ENCODE data around the gene CSH2. TPM values are rescaled to one million over a fixed set of nuclear protein-coding genes. Genes with fewer than 3 reads are reported as not detected.

CSH2 gene
- total and polyA plus RNA-seq, 4 experiments from 2014 or later = not detected

GRCh38 chr17:63826468-63827001 lies 46.9 kb downstream of the CSH2 start:
- Mint-ChIP-seq H3K36me3 (peaks cover 62 to 93% of the 10 kb centered on the region in 2 donors), H3K4me3 (peak overlapping the region; percentile 93 to 100 (median 98)), H3K27ac (peak overlapping the region; percentile 95 to 100 (median 100)), H3K9me3 (peaks cover 0 to 3% (median 0%) of the 10 kb centered on the region in 8 donors), H3K4me1 (peaks cover 42 to 92% (median 72%) of the 10 kb centered on the region in 4 donors), H3K27me3 (no peaks in the 10 kb centered on the region)
- intact Hi-C loops (cut with micrococcal nuclease) = loop anchor here (1.0 to 5.0 kb wide), 5 partner anchors 17 to 204 kb away; partner anchors contain the start of genes CCDC47, MAP3K3 and STRADA
- no peaks in the 10 kb centered on the region for H3K27me3 ChIP-seq (ENCODE audit: insufficient read depth, low read length)
- H3K9me3 ChIP-seq (ENCODE audit: control insufficient read depth in 1 of 2, low read length in 2 of 2) = no peaks in the 10 kb centered on the region
- peak overlapping the region; percentile 93 for H3K4me3 ChIP-seq (ENCODE audit: low read length in 2 of 2)
- ChIA-PET CTCF (ENCODE audit: partially characterized antibody) (interaction anchor here (1.0 to 2.8 kb wide), 6 partner anchors 8 to 39 kb away, joined by 3 to 10 read pairs (median 3); partner anchors contain the start of gene SMARCD2), POLR2A (ENCODE audit: partially characterized antibody) (interaction anchor here (0.9 to 12.7 kb wide), 13 partner anchors 8 to 320 kb away, joined by 3 to 129 read pairs (median 4); partner anchors contain the start of genes CCDC47, DDX42, LIMD2 and MAP3K3)
- peaks cover 55% of the 10 kb centered on the region for H3K4me1 ChIP-seq (ENCODE audit: insufficient read depth, low read length)
- no peak for DNase-seq
- H3K36me3 ChIP-seq (ENCODE audit: insufficient read depth, low read length) = peaks cover 67% of the 10 kb centered on the region
- peak overlapping the region; percentile 90 for H3K27ac ChIP-seq (ENCODE audit: low read depth, low read length)

DNA sequence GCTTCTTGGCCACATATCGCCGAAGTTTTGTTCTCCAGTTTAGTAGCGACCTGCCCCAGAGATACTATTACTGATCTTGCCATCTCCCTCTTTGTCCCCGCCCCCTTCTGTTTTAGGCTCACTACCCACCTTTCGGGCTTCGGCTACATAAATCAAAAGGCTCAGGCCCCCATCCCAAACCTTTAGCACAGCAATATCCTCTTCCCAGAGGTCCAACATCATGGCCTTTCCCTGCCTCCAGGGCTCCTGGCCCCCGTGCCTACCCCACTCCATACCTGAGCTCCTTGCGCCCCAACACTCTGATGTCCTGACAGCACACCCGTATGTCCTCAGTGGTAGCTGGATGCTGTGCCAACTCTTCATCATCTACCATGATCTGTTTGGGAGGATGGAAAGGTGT lies 49.1 kb downstream of the CSH2 start:
- Histone ChIP-seq H3K27me3 (ENCODE audit: insufficient read depth, low read length) (no peaks in the 10 kb centered on the region), H3K4me1 (ENCODE audit: insufficient read depth, low read length) (peaks cover 35% of the 10 kb centered on the region), H3K9me3 (ENCODE audit: control insufficient read depth in 1 of 2, low read length in 2 of 2) (no peaks in the 10 kb centered on the region), H3K36me3 (ENCODE audit: insufficient read depth, low read length) (peaks cover 64% of the 10 kb centered on the region), H3K4me3 (ENCODE audit: low read length in 2 of 2) (no peak overlapping the region), H3K27ac (ENCODE audit: low read depth, low read length) (no peak overlapping the region)
- ChIA-PET CTCF (ENCODE audit: partially characterized antibody) (interaction anchor here (0.8 to 2.8 kb wide), 4 partner anchors 9 to 127 kb away, joined by 3 to 10 read pairs (median 3); no protein-coding TSS in a partner anchor), POLR2A (ENCODE audit: partially characterized antibody) (interaction anchor here (0.8 to 12.7 kb wide), 6 partner anchors 15 to 124 kb away, joined by 3 to 104 read pairs (median 6); partner anchors contain the start of genes CCDC47, DDX42 and SMARCD2)
- DNase-seq = no peak
- Mint-ChIP-seq H3K27me3 (no peaks in the 10 kb centered on the region), H3K27ac (peak overlapping the region in 6 of 7 donors; percentile 31 to 84 (median 76)), H3K4me1 (peaks cover 30 to 70% (median 53%) of the 10 kb centered on the region in 4 donors), H3K36me3 (peaks cover 53 to 92% of the 10 kb centered on the region in 2 donors), H3K9me3 (peaks cover 0 to 3% (median 0%) of the 10 kb centered on the region in 8 donors), H3K4me3 (peak overlapping the region in 2 of 8 donors; percentile 39 to 49)
- intact Hi-C loops (cut with micrococcal nuclease) = no loop called here

DNA sequence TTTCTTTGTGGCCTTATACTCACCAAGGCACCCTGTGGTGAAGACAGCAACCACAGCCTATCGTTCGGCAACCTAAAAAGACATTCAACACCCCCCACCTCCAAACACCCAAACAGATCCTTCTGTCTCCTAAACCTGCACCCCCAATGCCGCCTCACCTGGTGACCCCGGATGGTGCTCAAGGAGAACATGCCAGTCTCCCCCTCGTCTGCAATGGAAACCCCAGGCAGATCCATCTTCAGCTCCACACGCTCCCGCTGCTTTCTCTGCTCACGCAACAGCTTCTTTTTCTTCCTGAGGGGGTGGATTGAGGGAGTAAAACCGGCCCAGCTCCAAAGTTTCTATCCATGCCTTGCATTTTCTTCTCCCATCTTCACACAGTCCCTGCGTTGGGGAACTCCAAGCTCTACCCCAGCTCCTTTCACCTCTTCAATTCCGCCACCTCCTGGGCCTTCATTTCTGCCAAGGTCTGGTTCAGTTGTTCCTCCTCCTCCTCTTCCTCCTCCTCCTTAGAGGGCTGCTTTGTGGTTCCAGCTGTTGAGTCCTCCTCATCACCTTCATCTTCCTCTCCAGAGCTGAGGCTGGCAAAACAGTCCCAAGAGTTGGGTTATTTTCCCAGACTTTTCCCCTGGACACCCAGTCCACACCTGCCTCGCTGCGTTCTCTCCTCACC lies 49.7 kb downstream of the CSH2 start:
- H3K27ac ChIP-seq (ENCODE audit: low read depth, low read length) = no peak overlapping the region
- H3K9me3 ChIP-seq (ENCODE audit: control insufficient read depth in 1 of 2, low read length in 2 of 2) = no peaks in the 10 kb centered on the region
- no peak for DNase-seq
- peaks cover 64% of the 10 kb centered on the region for H3K36me3 ChIP-seq (ENCODE audit: insufficient read depth, low read length)
- Mint-ChIP-seq H3K36me3 (peaks cover 57 to 92% of the 10 kb centered on the region in 2 donors), H3K4me3 (peak overlapping the region in 3 of 8 donors; percentile 39 to 53 (median 49)), H3K27me3 (no peaks in the 10 kb centered on the region), H3K4me1 (peaks cover 30 to 68% (median 47%) of the 10 kb centered on the region in 4 donors), H3K27ac (peak overlapping the region in 6 of 7 donors; percentile 31 to 84 (median 76)), H3K9me3 (peaks cover 0 to 3% (median 0%) of the 10 kb centered on the region in 8 donors)
- ChIA-PET POLR2A (ENCODE audit: partially characterized antibody) (interaction anchor here (0.8 to 12.7 kb wide), 7 partner anchors 15 to 123 kb away, joined by 3 to 104 read pairs (median 6); partner anchors contain the start of genes CCDC47, DDX42 and SMARCD2), CTCF (ENCODE audit: partially characterized antibody) (interaction anchor here (0.8 to 1.6 kb wide), 3 partner anchors 9 to 126 kb away, joined by 3 read pairs; no protein-coding TSS in a partner anchor)
- no peaks in the 10 kb centered on the region for H3K27me3 ChIP-seq (ENCODE audit: insufficient read depth, low read length)
- intact Hi-C loops (cut with micrococcal nuclease) = no loop called here
- H3K4me3 ChIP-seq (ENCODE audit: low read length in 2 of 2) = no peak overlapping the region
- H3K4me1 ChIP-seq (ENCODE audit: insufficient read depth, low read length) = peaks cover 35% of the 10 kb centered on the region

DNA sequence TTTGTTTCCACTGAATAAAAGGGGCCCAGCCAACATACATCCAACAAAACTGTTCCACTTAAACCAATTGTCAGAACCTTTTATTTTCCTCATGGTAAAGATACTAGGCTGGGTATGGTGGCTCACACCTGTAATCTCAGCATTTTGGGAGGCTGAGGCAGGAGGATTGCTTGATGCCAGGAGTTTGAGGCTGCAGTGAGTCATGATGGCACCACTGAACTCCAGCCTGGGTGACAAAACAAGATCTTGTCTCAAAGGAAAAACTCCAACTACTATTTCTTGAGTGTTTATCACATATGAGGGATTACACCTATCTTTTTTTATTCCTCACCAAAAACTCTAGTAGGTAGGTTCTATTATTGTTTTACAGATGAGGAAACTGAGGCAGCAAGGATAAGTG lies 50.9 kb downstream of the CSH2 start:
- Mint-ChIP-seq H3K4me3 (no peak overlapping the region), H3K27me3 (no peaks in the 10 kb centered on the region), H3K4me1 (peaks cover 24 to 56% (median 40%) of the 10 kb centered on the region in 4 donors), H3K27ac (peak overlapping the region in 3 of 7 donors; percentile 27 to 64 (median 56)), H3K36me3 (peaks cover 65 to 93% of the 10 kb centered on the region in 2 donors), H3K9me3 (peaks cover 0 to 3% (median 0%) of the 10 kb centered on the region in 8 donors)
- no peak overlapping the region for H3K4me3 ChIP-seq (ENCODE audit: low read length in 2 of 2)
- POLR2A ChIA-PET (ENCODE audit: partially characterized antibody) = interaction anchor here (0.7 to 12.7 kb wide), 4 partner anchors 21 to 125 kb away, joined by 3 to 104 read pairs (median 6); partner anchors contain the start of genes CCDC47, DDX42 and SMARCD2
- H3K4me1 ChIP-seq (ENCODE audit: insufficient read depth, low read length) = peaks cover 27% of the 10 kb centered on the region
- no peaks in the 10 kb centered on the region for H3K27me3 ChIP-seq (ENCODE audit: insufficient read depth, low read length)
- H3K36me3 ChIP-seq (ENCODE audit: insufficient read depth, low read length) = peaks cover 77% of the 10 kb centered on the region
- no peak overlapping the region for H3K27ac ChIP-seq (ENCODE audit: low read depth, low read length)
- no peak for DNase-seq
- CTCF ChIA-PET (ENCODE audit: partially characterized antibody) = no interaction called here
- intact Hi-C loops (cut with micrococcal nuclease) = no loop called here
- no peaks in the 10 kb centered on the region for H3K9me3 ChIP-seq (ENCODE audit: control insufficient read depth in 1 of 2, low read length in 2 of 2)

Other genes starting within 250 kb of the CSH2 start
- 100 to 1,000 TPM; 724 to 755 TPM for gene LIMD2, start 173.6 kb downstream of the CSH2 start, total RNA-seq
- gene LIMD2, start 173.6 kb downstream of the CSH2 start, polyA plus RNA-seq = 100 to 1,000 TPM; 347 to 569 TPM
- gene STRADA, start 131.9 kb downstream of the CSH2 start, total RNA-seq = 10 to 100 TPM; 55.6 to 58.3 TPM
- gene STRADA, start 131.9 kb downstream of the CSH2 start, polyA plus RNA-seq = 10 to 100 TPM; 20.0 to 21.3 TPM
- 10 to 100 TPM; 36.7 to 39.0 TPM for gene CCDC47, start 100.1 kb downstream of the CSH2 start, total RNA-seq
- 10 to 100 TPM; 31.3 to 46.9 TPM for gene CCDC47, start 100.1 kb downstream of the CSH2 start, polyA plus RNA-seq
- 100 to 1,000 TPM; 174 to 183 TPM for gene DDX42, start 99.5 kb downstream of the CSH2 start, total RNA-seq
- 10 to 100 TPM in 1 of 2 donors, 1 to 10 TPM in 1; 6.9 to 18.4 TPM for gene DDX42, start 99.5 kb downstream of the CSH2 start, polyA plus RNA-seq
- gene PSMC5, start 46.2 kb downstream of the CSH2 start, total RNA-seq = 100 to 1,000 TPM; 121 TPM
- 100 to 1,000 TPM; 188 to 227 TPM for gene PSMC5, start 46.2 kb downstream of the CSH2 start, polyA plus RNA-seq
- gene FTSJ3, start 46.0 kb downstream of the CSH2 start, total RNA-seq = 10 to 100 TPM; 62.1 to 62.2 TPM
- gene FTSJ3, start 46.0 kb downstream of the CSH2 start, polyA plus RNA-seq = 10 to 100 TPM; 12.3 to 40.8 TPM
- 100 to 1,000 TPM; 113 to 114 TPM for gene SMARCD2, start 31.0 kb downstream of the CSH2 start, total RNA-seq
- gene SMARCD2, start 31.0 kb downstream of the CSH2 start, polyA plus RNA-seq = 100 to 1,000 TPM in 1 of 2 donors, 10 to 100 TPM in 1; 80.4 to 125 TPM
- not detected for gene GH2, start 8.3 kb upstream of the CSH2 start, total RNA-seq
- not detected for gene GH2, start 8.3 kb upstream of the CSH2 start, polyA plus RNA-seq
- not detected for gene CSH1, start 22.9 kb upstream of the CSH2 start, total RNA-seq
- gene CSH1, start 22.9 kb upstream of the CSH2 start, polyA plus RNA-seq = not detected
- not detected for gene CSHL1, start 37.6 kb upstream of the CSH2 start, total RNA-seq
- not detected for gene CSHL1, start 37.6 kb upstream of the CSH2 start, polyA plus RNA-seq
- not detected for gene GH1, start 45.2 kb upstream of the CSH2 start, total RNA-seq
- not detected for gene GH1, start 45.2 kb upstream of the CSH2 start, polyA plus RNA-seq
- gene CD79B, start 58.7 kb upstream of the CSH2 start, total RNA-seq = 10 to 100 TPM; 16.4 to 17.2 TPM
- gene CD79B, start 58.7 kb upstream of the CSH2 start, polyA plus RNA-seq = 10 to 100 TPM; 54.4 to 57.2 TPM
- under 1 TPM; 0.17 to 0.30 TPM for gene SCN4A, start 99.2 kb upstream of the CSH2 start, total RNA-seq
- not detected for gene SCN4A, start 99.2 kb upstream of the CSH2 start, polyA plus RNA-seq
- gene PRR29, start 124.7 kb upstream of the CSH2 start, total RNA-seq = 1 to 10 TPM in 1 of 2 experiments, under 1 TPM in 1; 0.19 to 1.0 TPM
- gene PRR29, start 124.7 kb upstream of the CSH2 start, polyA plus RNA-seq = 1 to 10 TPM; 5.6 to 6.0 TPM
- gene ICAM2, start 147.0 kb upstream of the CSH2 start, total RNA-seq = 100 to 1,000 TPM; 150 to 158 TPM
- gene ICAM2, start 147.0 kb upstream of the CSH2 start, polyA plus RNA-seq = 100 to 1,000 TPM; 411 to 591 TPM

Data from CD4-positive, alpha-beta memory T cell (primary cell).